AG08395 (cell line): ENCODE measurements around the gene MATR3.
"Not testable (repeated sequence)": the region's sequence is repeated elsewhere in the genome, so short reads cannot be mapped to it uniquely, and the experiment has no call there.

Experiments used
- DNase-seq: peaks from one replicate; pipeline ENCODE4 v3.0.0; 2012; ENCODE audit warnings: mixed read lengths, low spot score

MATR3 gene

GRCh38 chr5:139297439-139298133 lies 4.0 kb downstream of the MATR3 start:
- no peak for DNase-seq

- no peak for DNase-seq
Measured at GRCh38 chr5:139298242-139298641, 4.7 kb downstream of the MATR3 start.

- DNase-seq = no peak
Measured at GRCh38 chr5:139299486-139299885, 5.9 kb downstream of the MATR3 start.

GRCh38 chr5:139301808-139302499 lies 8.4 kb downstream of the MATR3 start:
- DNase-seq = no peak

- DNase-seq = no peak
Measured at GRCh38 chr5:139304391-139305324, 11.1 kb downstream of the MATR3 start.

- DNase-seq = no peak
Measured at GRCh38 chr5:139306197-139306596, 12.7 kb downstream of the MATR3 start.

GRCh38 chr5:139306628-139307379 lies 13.3 kb downstream of the MATR3 start:
- no peak for DNase-seq

GRCh38 chr5:139308797-139309196 lies 15.3 kb downstream of the MATR3 start:
- DNase-seq = no peak

- not testable (repeated sequence) for DNase-seq
Measured at GRCh38 chr5:139310715-139311186, 17.2 kb downstream of the MATR3 start.

GRCh38 chr5:139312075-139312474 lies 18.5 kb downstream of the MATR3 start:
- DNase-seq = no peak

- no peak for DNase-seq
Measured at GRCh38 chr5:139314276-139314675, 20.7 kb downstream of the MATR3 start.

GRCh38 chr5:139315056-139315615 lies 21.6 kb downstream of the MATR3 start:
- DNase-seq = no peak

- DNase-seq = no peak
Measured at GRCh38 chr5:139335811-139336210, 42.3 kb downstream of the MATR3 start.

GRCh38 chr5:139340051-139340450 lies 46.5 kb downstream of the MATR3 start:
- DNase-seq = no peak

GRCh38 chr5:139341187-139341688 lies 47.7 kb downstream of the MATR3 start:
- no peak for DNase-seq

- DNase-seq = peak; percentile 96
Measured at GRCh38 chr5:139341689-139342422, 48.3 kb downstream of the MATR3 start, which contains the start of gene PAIP2. PAIP2 (plus strand) TSS chr5:139341854; CDS start chr5:139363785, 21,931 bp downstream.

GRCh38 chr5:139342423-139342723 lies 48.8 kb downstream of the MATR3 start:
- DNase-seq = no peak

GRCh38 chr5:139343476-139343875 lies 49.9 kb downstream of the MATR3 start:
- DNase-seq = no peak

GRCh38 chr5:139344177-139344576 lies 50.6 kb downstream of the MATR3 start:
- no peak for DNase-seq

GRCh38 chr5:139345442-139345841 lies 51.9 kb downstream of the MATR3 start:
- DNase-seq = not testable (repeated sequence)
